GM12878 (cell line): ENCODE data around the gene OR51B4. TPM values are rescaled to one million over a fixed set of nuclear protein-coding genes. Genes with fewer than 3 reads are reported as not detected.

Source experiments
- ATAC-seq: fragments of 200-7000 bp; cut with Tn5 transposase; 3 replicates; pipeline ENCODE4 v1.9.1; 2020; ENCODE audit warnings: mild to moderate bottlenecking, moderate library complexity
- BruUV-seq: library from RNA; stranded (reverse); fragments of 400-500 nt; replicated peaks from 2 replicates; lab custom pipeline; 2021; lab: Mats Ljungman, UMichigan
- CTCF ChIA-PET: fragments of 300-600 bp; sonication (Branson Sonifier 250); formaldehyde crosslinking; extraction: SDS; loops from one replicate; lab custom pipeline; 2021; ENCODE audit warnings: inconsistent platforms; lab: Yijun Ruan, JAX
- POLR2A ChIA-PET: fragments of 350-600 bp; formaldehyde crosslinking; extraction: SDS; loops from one replicate; lab custom pipeline; 2021; ENCODE audit warnings: inconsistent platforms; lab: Charles Lee
- RAD21 ChIA-PET: fragments of 300-600 bp; sonication (Branson Sonifier 250); formaldehyde crosslinking; loops from one replicate; lab custom pipeline; 2023; ENCODE audit warnings: antibody characterized with exemption; ENCODE audit not compliant: unreplicated experiment; lab: Charles Lee
- SMC1A ChIA-PET: fragments of 300-600 bp; sonication (Branson Sonifier 250); formaldehyde crosslinking; loops from one replicate; lab custom pipeline; 2023; ENCODE audit not compliant: unreplicated experiment, uncharacterized antibody; lab: Charles Lee
- DNase-seq: peaks from one replicate; pipeline ENCODE4 v3.0.0-alpha.2; 2011; ENCODE audit warnings: low read depth, low spot score
- FAIRE-seq: peaks from 3 replicates; lab custom pipeline; 2011; peaks lifted over from hg19 to GRCh38; lab: Jason Lieb, UNC
- H2AFZ ChIP-seq: 2 replicates; pipeline ENCODE4 v1.6.0; 2011; ENCODE audit warnings: low read depth, low read length, control low read depth; ENCODE audit not compliant: control insufficient read depth
- H3K27ac ChIP-seq: 2 replicates; pipeline ENCODE4 v1.5.1; 2011; ENCODE audit warnings: control low read depth; ENCODE audit not compliant: control insufficient read depth, insufficient read depth
- H3K27me3 ChIP-seq, 2 experiments: replicated peaks in 1 of 2; 2 replicates each; pipeline versions ENCODE4 v1.6.0 to v1.6.1; 2011; ENCODE audit warnings: low read length in 1 of 2; ENCODE audit not compliant: control insufficient read depth in 2 of 2, insufficient read depth in 2 of 2
- H3K36me3 ChIP-seq, 2 experiments: 2 replicates each; pipeline ENCODE4 v1.5.1; 2011; ENCODE audit warnings: low read length in 1 of 2; ENCODE audit not compliant: control insufficient read depth in 2 of 2, insufficient read depth in 2 of 2
- H3K4me1 ChIP-seq: 2 replicates; pipeline ENCODE4 v1.6.1; 2011; ENCODE audit warnings: mild to moderate bottlenecking, low read length, moderate library complexity, mixed read lengths; ENCODE audit not compliant: control insufficient read depth, insufficient read depth
- H3K4me2 ChIP-seq: 2 replicates; pipeline ENCODE4 v1.6.0; 2011; ENCODE audit warnings: control low read depth; ENCODE audit not compliant: control insufficient read depth, insufficient read depth
- H3K4me3 ChIP-seq: fragments of 200-600 bp; sonication (generic); 2 replicates; pipeline ENCODE4 v1.5.1; 2016
- H3K79me2 ChIP-seq: 2 replicates; pipeline ENCODE4 v1.6.0; 2011; ENCODE audit warnings: low read length; ENCODE audit not compliant: control insufficient read depth, insufficient read depth
- H3K9ac ChIP-seq: 2 replicates; pipeline ENCODE4 v1.8.0; 2011; ENCODE audit warnings: low read length, control low read depth, mixed read lengths; ENCODE audit not compliant: control insufficient read depth, insufficient read depth
- H3K9me3 ChIP-seq: replicated peaks from 3 replicates; pipeline ENCODE4 v1.5.1; 2011; ENCODE audit warnings: mild to moderate bottlenecking, low read length; ENCODE audit not compliant: control insufficient read depth, insufficient read depth
- H4K20me1 ChIP-seq: 2 replicates; pipeline ENCODE4 v1.6.0; 2011; ENCODE audit not compliant: control insufficient read depth, insufficient read depth
- FOXM1 ChIP-seq: IDR thresholded peaks from 2 replicates; pipeline ENCODE4 v1.6.1; 2012; ENCODE audit warnings: low read depth, mild to moderate bottlenecking, inconsistent platforms, low read length, moderate library complexity
- JUND ChIP-seq: IDR thresholded peaks from 2 replicates; pipeline ENCODE4 v1.6.1; 2012; ENCODE audit warnings: low read depth, mild to moderate bottlenecking, low read length, improper control_type of control experiment, moderate library complexity
- MTA3 ChIP-seq: IDR thresholded peaks from 2 replicates; pipeline ENCODE4 v1.6.1; 2012; ENCODE audit warnings: low read length, inconsistent platforms, borderline replicate concordance
- MYC ChIP-seq: IDR thresholded peaks from 2 replicates; pipeline ENCODE4 v1.6.1; 2011; ENCODE audit warnings: mild to moderate bottlenecking, low read length, moderate library complexity, inconsistent platforms; ENCODE audit not compliant: insufficient read depth, insufficient replicate concordance, insufficient read length, severe bottlenecking
- NR2C1 ChIP-seq: fragments of 450-650 bp; IDR thresholded peaks from 2 replicates; pipeline ENCODE4 v1.6.1; 2017; ENCODE audit warnings: antibody characterized with exemption, mild to moderate bottlenecking, moderate library complexity
- SMAD5 ChIP-seq: IDR thresholded peaks from 2 replicates; pipeline ENCODE4 v1.6.1; 2016; ENCODE audit warnings: antibody characterized with exemption, low read depth
- SRF ChIP-seq, 2 experiments: IDR thresholded peaks; 2 replicates each; pipeline ENCODE4 v1.6.1; 2011; ENCODE audit warnings: low read depth in 2 of 2, low read length in 2 of 2, mild to moderate bottlenecking in 1 of 2, moderate library complexity in 1 of 2
- SUPT20H ChIP-seq: IDR thresholded peaks from 2 replicates; pipeline ENCODE4 v1.6.1; 2011; ENCODE audit warnings: low read depth, mild to moderate bottlenecking, low read length, moderate library complexity, borderline replicate concordance; ENCODE audit not compliant: control insufficient read depth
- TAF1 ChIP-seq: IDR thresholded peaks from 2 replicates; pipeline ENCODE4 v1.6.1; 2011; ENCODE audit warnings: mild to moderate bottlenecking, low read depth, low read length, borderline replicate concordance
- TARDBP ChIP-seq: IDR thresholded peaks from 2 replicates; pipeline ENCODE4 v1.6.1; 2016; ENCODE audit warnings: borderline replicate concordance
- TCF12 ChIP-seq: IDR thresholded peaks from 2 replicates; pipeline ENCODE4 v1.6.1; 2011; ENCODE audit warnings: low read depth, mild to moderate bottlenecking, low read length
- ZBED1 ChIP-seq: IDR thresholded peaks from 2 replicates; pipeline ENCODE4 v1.6.1; 2016; ENCODE audit warnings: borderline replicate concordance
- ZNF207 ChIP-seq: fragments of 450-650 bp; IDR thresholded peaks from 2 replicates; pipeline ENCODE4 v1.6.1; 2014; ENCODE audit warnings: antibody characterized with exemption, mild to moderate bottlenecking, borderline replicate concordance
- ZZZ3 ChIP-seq: IDR thresholded peaks from 2 replicates; pipeline ENCODE4 v1.6.1; 2011; ENCODE audit warnings: low read depth; ENCODE audit not compliant: control insufficient read depth, insufficient read length
- WGBS: methylation state at CpG from one replicate; pipeline ENCODE4 v1.1.6; 2016; ENCODE audit warnings: low lambda C conversion rate; ENCODE audit not compliant: insufficient replicate concordance, insufficient coverage; ENCODE audit errors: missing lambda C conversion rate; 5-methylcytosine and 5-hydroxymethylcytosine counted together
- in situ Hi-C: fragments of 300-500 bp; cut with MboI; formaldehyde crosslinking; loops from 9 replicates; pipeline ENCODE4 v1.14.3; 2018; ENCODE audit warnings: mixed read lengths
- intact Hi-C: fragments of 100-400 bp; cut with micrococcal nuclease; formaldehyde crosslinking; loops from one replicate; pipeline ENCODE4 v1.14.2; 2022; ENCODE audit not compliant: unreplicated experiment
- polyA plus RNA-seq, 11 experiments: library from polyadenylated mRNA; depleted of rRNA in 4 of 11; unstranded in 6 of 11; stranded (reverse) in 5 of 11; fragments of >200 nt; fragmentation: Nextera tagmentation in 4 of 11; fragmentation: Illumina TruSeq in 1 of 11; extraction: Ambion mirVana in 4 of 11; extraction: Trizol in 1 of 11; gene quantifications; 1 replicate in 1 of 11; 2 replicates in 10 of 11; pipeline versions ENCODE4 v1.2.1 to v1.2.3, GENCODE V29; 2011 to 2016; ENCODE audit warnings: inconsistent platforms in 2 of 11, missing spikeins in 2 of 11, low read depth in 1 of 11
- total RNA-seq, 4 experiments: library from RNA; depleted of rRNA in 3 of 4; stranded (reverse); fragments of >200 nt in 3 of 4; fragmentation: Illumina TruSeq in 1 of 4; extraction: Trizol in 1 of 4; gene quantifications; 2 replicates each; pipeline versions ENCODE4 v1.2.1 to v1.2.3, GENCODE V29; 2013 to 2021
- TF ChIP-seq, protein P1 (sequence below): IDR thresholded peaks from 2 replicates; pipeline ENCODE4 v1.6.1; 2011; ENCODE audit warnings: borderline replicate concordance, low read depth, mild to moderate bottlenecking, moderate library complexity, low read length; ENCODE audit not compliant: insufficient read depth, poor library complexity, severe bottlenecking
- TF ChIP-seq, protein P2 (sequence below): fragments of 450-650 bp; IDR thresholded peaks from 2 replicates; pipeline ENCODE4 v1.6.1; 2017; ENCODE audit warnings: mild to moderate bottlenecking, low read depth, inconsistent platforms; ENCODE audit not compliant: poor library complexity, severe bottlenecking
- TF ChIP-seq, protein P3 (sequence below): fragments of 450-650 bp; IDR thresholded peaks from 2 replicates; pipeline ENCODE4 v1.6.1; 2018; ENCODE audit warnings: mild to moderate bottlenecking, low read depth, moderate library complexity; ENCODE audit not compliant: partially characterized antibody
- TF ChIP-seq, protein P4 (sequence below): IDR thresholded peaks from 2 replicates; pipeline ENCODE4 v1.6.1; 2011; ENCODE audit warnings: low read depth, mild to moderate bottlenecking, low read length, moderate library complexity, borderline replicate concordance; ENCODE audit errors: extremely low read depth

Gene OR51B4
- total and polyA plus RNA-seq, 10 of the 15 experiments (the other 5 are each of a cell fraction or from before 2014, with no cell fraction given), result 0.23 to 2.1 TPM; not detected in 8

DNA sequence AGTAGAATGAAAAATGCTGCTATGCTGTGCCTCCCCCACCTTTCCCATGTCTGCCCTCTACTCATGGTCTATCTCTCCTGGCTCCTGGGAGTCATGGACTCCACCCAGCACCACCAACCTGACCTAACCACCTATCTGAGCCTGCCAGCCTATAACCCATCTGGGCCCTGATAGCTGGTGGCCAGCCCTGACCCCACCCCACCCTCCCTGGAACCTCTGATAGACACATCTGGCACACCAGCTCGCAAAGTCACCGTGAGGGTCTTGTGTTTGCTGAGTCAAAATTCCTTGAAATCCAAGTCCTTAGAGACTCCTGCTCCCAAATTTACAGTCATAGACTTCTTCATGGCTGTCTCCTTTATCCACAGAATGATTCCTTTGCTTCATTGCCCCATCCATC is 17.1 kb downstream of the OR51B4 start:
- RAD21 ChIA-PET, result no interaction called here
- Histone ChIP-seq H3K36me3 (no peaks in the 10 kb centered on the region), H4K20me1 (no peaks in the 10 kb centered on the region), H3K4me3 (no peak overlapping the region), H3K9ac (no peak overlapping the region), H3K27ac (no peak overlapping the region), H3K79me2 (no peaks in the 10 kb centered on the region), H3K9me3 (no peaks in the 10 kb centered on the region), H3K4me2 (no peak overlapping the region), H3K27me3 (no peaks in the 10 kb centered on the region), H2AFZ (no peak overlapping the region)
- WGBS, result 83% methylated on average over 2 of the region's 2 CpGs
- no TSS peak for BruUV-seq
- in situ Hi-C loops, result no loop called here
- POLR2A ChIA-PET, result no interaction called here
- FAIRE-seq (no peak), ATAC-seq (no peak)
- CTCF ChIA-PET, result interaction anchor here (1.1 kb wide), 1 partner anchor 15 kb away, joined by 3 read pairs; no protein-coding TSS in a partner anchor
- intact Hi-C loops, result no loop called here
- no peak for TF ChIP-seq FOXM1
- TF ChIP-seq, protein P1, sequence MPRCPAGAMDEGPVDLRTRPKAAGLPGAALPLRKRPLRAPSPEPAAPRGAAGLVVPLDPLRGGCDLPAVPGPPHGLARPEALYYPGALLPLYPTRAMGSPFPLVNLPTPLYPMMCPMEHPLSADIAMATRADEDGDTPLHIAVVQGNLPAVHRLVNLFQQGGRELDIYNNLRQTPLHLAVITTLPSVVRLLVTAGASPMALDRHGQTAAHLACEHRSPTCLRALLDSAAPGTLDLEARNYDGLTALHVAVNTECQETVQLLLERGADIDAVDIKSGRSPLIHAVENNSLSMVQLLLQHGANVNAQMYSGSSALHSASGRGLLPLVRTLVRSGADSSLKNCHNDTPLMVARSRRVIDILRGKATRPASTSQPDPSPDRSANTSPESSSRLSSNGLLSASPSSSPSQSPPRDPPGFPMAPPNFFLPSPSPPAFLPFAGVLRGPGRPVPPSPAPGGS, result no peak
- no peak for TF ChIP-seq TARDBP
- TF ChIP-seq TCF12, result no peak
- no peak for TF ChIP-seq NR2C1
- no peak for TF ChIP-seq SUPT20H
- TF ChIP-seq TAF1, result no peak
- no peak for TF ChIP-seq ZBED1
- no peak for TF ChIP-seq SMAD5
- TF ChIP-seq, protein P2, sequence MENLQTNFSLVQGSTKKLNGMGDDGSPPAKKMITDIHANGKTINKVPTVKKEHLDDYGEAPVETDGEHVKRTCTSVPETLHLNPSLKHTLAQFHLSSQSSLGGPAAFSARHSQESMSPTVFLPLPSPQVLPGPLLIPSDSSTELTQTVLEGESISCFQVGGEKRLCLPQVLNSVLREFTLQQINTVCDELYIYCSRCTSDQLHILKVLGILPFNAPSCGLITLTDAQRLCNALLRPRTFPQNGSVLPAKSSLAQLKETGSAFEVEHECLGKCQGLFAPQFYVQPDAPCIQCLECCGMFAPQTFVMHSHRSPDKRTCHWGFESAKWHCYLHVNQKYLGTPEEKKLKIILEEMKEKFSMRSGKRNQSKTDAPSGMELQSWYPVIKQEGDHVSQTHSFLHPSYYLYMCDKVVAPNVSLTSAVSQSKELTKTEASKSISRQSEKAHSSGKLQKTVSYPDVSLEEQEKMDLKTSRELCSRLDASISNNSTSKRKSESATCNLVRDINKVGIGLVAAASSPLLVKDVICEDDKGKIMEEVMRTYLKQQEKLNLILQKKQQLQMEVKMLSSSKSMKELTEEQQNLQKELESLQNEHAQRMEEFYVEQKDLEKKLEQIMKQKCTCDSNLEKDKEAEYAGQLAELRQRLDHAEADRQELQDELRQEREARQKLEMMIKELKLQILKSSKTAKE, result no peak
- TF ChIP-seq, protein P3, sequence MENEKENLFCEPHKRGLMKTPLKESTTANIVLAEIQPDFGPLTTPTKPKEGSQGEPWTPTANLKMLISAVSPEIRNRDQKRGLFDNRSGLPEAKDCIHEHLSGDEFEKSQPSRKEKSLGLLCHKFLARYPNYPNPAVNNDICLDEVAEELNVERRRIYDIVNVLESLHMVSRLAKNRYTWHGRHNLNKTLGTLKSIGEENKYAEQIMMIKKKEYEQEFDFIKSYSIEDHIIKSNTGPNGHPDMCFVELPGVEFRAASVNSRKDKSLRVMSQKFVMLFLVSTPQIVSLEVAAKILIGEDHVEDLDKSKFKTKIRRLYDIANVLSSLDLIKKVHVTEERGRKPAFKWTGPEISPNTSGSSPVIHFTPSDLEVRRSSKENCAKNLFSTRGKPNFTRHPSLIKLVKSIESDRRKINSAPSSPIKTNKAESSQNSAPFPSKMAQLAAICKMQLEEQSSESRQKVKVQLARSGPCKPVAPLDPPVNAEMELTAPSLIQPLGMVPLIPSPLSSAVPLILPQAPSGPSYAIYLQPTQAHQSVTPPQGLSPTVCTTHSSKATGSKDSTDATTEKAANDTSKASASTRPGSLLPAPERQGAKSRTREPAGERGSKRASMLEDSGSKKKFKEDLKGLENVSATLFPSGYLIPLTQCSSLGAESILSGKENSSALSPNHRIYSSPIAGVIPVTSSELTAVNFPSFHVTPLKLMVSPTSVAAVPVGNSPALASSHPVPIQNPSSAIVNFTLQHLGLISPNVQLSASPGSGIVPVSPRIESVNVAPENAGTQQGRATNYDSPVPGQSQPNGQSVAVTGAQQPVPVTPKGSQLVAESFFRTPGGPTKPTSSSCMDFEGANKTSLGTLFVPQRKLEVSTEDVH, result no peak
- TF ChIP-seq SRF (IDR thresholded peaks at IDR 0.05; ENCODE audit: low read depth in 2 of 2, low read length in 2 of 2), result no peak
- no peak for TF ChIP-seq JUND
- TF ChIP-seq ZZZ3, result no peak
- TF ChIP-seq MTA3, result no peak
- no peak for TF ChIP-seq ZNF207
- TF ChIP-seq, protein P4, sequence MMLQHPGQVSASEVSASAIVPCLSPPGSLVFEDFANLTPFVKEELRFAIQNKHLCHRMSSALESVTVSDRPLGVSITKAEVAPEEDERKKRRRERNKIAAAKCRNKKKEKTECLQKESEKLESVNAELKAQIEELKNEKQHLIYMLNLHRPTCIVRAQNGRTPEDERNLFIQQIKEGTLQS, result no peak
- TF ChIP-seq MYC, result no peak
- TF ChIP-seq, all 136 proteins: peak for 0
- no peak for DNase-seq
- no peaks in the 10 kb centered on the region for H3K4me1 ChIP-seq
- SMC1A ChIA-PET, result no interaction called here
